GM12878 (cell line): ENCODE results near the gene INVS. TPM values are rescaled to one million over a fixed set of nuclear protein-coding genes. Genes with fewer than 3 reads are reported as not detected.

ENCODE experiments used
- ATAC-seq: fragments of 200-7000 bp; cut with Tn5 transposase; 3 replicates; pipeline ENCODE4 v1.9.1; 2020; ENCODE audit warnings: mild to moderate bottlenecking, moderate library complexity
- BruUV-seq: library from RNA; stranded (reverse); fragments of 400-500 nt; replicated peaks from 2 replicates; lab custom pipeline; 2021; lab: Mats Ljungman, UMichigan
- CTCF ChIA-PET: fragments of 300-600 bp; sonication (Branson Sonifier 250); formaldehyde crosslinking; extraction: SDS; loops from one replicate; lab custom pipeline; 2021; ENCODE audit warnings: inconsistent platforms; lab: Yijun Ruan, JAX
- POLR2A ChIA-PET: fragments of 350-600 bp; formaldehyde crosslinking; extraction: SDS; loops from one replicate; lab custom pipeline; 2021; ENCODE audit warnings: inconsistent platforms; lab: Charles Lee
- RAD21 ChIA-PET: fragments of 300-600 bp; sonication (Branson Sonifier 250); formaldehyde crosslinking; loops from one replicate; lab custom pipeline; 2023; ENCODE audit warnings: antibody characterized with exemption; ENCODE audit not compliant: unreplicated experiment; lab: Charles Lee
- SMC1A ChIA-PET: fragments of 300-600 bp; sonication (Branson Sonifier 250); formaldehyde crosslinking; loops from one replicate; lab custom pipeline; 2023; ENCODE audit not compliant: unreplicated experiment, uncharacterized antibody; lab: Charles Lee
- DNase-seq: peaks from one replicate; pipeline ENCODE4 v3.0.0-alpha.2; 2011; ENCODE audit warnings: low read depth, low spot score
- FAIRE-seq: peaks from 3 replicates; lab custom pipeline; 2011; peaks lifted over from hg19 to GRCh38; lab: Jason Lieb, UNC
- H2AFZ ChIP-seq: 2 replicates; pipeline ENCODE4 v1.6.0; 2011; ENCODE audit warnings: low read depth, low read length, control low read depth; ENCODE audit not compliant: control insufficient read depth
- H3K27ac ChIP-seq: 2 replicates; pipeline ENCODE4 v1.5.1; 2011; ENCODE audit warnings: control low read depth; ENCODE audit not compliant: control insufficient read depth, insufficient read depth
- H3K27me3 ChIP-seq, 2 experiments: replicated peaks in 1 of 2; 2 replicates each; pipeline versions ENCODE4 v1.6.0 to v1.6.1; 2011; ENCODE audit warnings: low read length in 1 of 2; ENCODE audit not compliant: control insufficient read depth in 2 of 2, insufficient read depth in 2 of 2
- H3K36me3 ChIP-seq, 2 experiments: 2 replicates each; pipeline ENCODE4 v1.5.1; 2011; ENCODE audit warnings: low read length in 1 of 2; ENCODE audit not compliant: control insufficient read depth in 2 of 2, insufficient read depth in 2 of 2
- H3K4me1 ChIP-seq: 2 replicates; pipeline ENCODE4 v1.6.1; 2011; ENCODE audit warnings: mild to moderate bottlenecking, low read length, moderate library complexity, mixed read lengths; ENCODE audit not compliant: control insufficient read depth, insufficient read depth
- H3K4me2 ChIP-seq: 2 replicates; pipeline ENCODE4 v1.6.0; 2011; ENCODE audit warnings: control low read depth; ENCODE audit not compliant: control insufficient read depth, insufficient read depth
- H3K4me3 ChIP-seq: fragments of 200-600 bp; sonication (generic); 2 replicates; pipeline ENCODE4 v1.5.1; 2016
- H3K79me2 ChIP-seq: 2 replicates; pipeline ENCODE4 v1.6.0; 2011; ENCODE audit warnings: low read length; ENCODE audit not compliant: control insufficient read depth, insufficient read depth
- H3K9ac ChIP-seq: 2 replicates; pipeline ENCODE4 v1.8.0; 2011; ENCODE audit warnings: low read length, control low read depth, mixed read lengths; ENCODE audit not compliant: control insufficient read depth, insufficient read depth
- H3K9me3 ChIP-seq: replicated peaks from 3 replicates; pipeline ENCODE4 v1.5.1; 2011; ENCODE audit warnings: mild to moderate bottlenecking, low read length; ENCODE audit not compliant: control insufficient read depth, insufficient read depth
- H4K20me1 ChIP-seq: 2 replicates; pipeline ENCODE4 v1.6.0; 2011; ENCODE audit not compliant: control insufficient read depth, insufficient read depth
- ATF2 ChIP-seq: IDR thresholded peaks from 2 replicates; pipeline ENCODE4 v1.6.1; 2012; ENCODE audit warnings: low read length, inconsistent platforms
- CBX3 ChIP-seq: fragments of 200-600 bp; sonication (generic); IDR thresholded peaks from 2 replicates; pipeline ENCODE4 v1.6.1; 2016; ENCODE audit warnings: low read depth, borderline replicate concordance
- E2F8 ChIP-seq: fragments of 450-650 bp; IDR thresholded peaks from 2 replicates; pipeline ENCODE4 v1.6.1; 2018; ENCODE audit warnings: mild to moderate bottlenecking, low read depth, moderate library complexity; ENCODE audit not compliant: partially characterized antibody
- EED ChIP-seq: sonication (generic); IDR thresholded peaks from 2 replicates; pipeline ENCODE4 v1.6.1; 2016; ENCODE audit warnings: antibody characterized with exemption, low read depth
- HCFC1 ChIP-seq: fragments of 150-350 bp; IDR thresholded peaks from 2 replicates; pipeline ENCODE4 v1.6.1; 2014; ENCODE audit warnings: low read length
- IRF3 ChIP-seq: fragments of 450-650 bp; IDR thresholded peaks from 2 replicates; pipeline ENCODE4 v1.6.1; 2014; ENCODE audit warnings: mild to moderate bottlenecking
- JUND ChIP-seq: IDR thresholded peaks from 2 replicates; pipeline ENCODE4 v1.6.1; 2012; ENCODE audit warnings: low read depth, mild to moderate bottlenecking, low read length, improper control_type of control experiment, moderate library complexity
- NRF1 ChIP-seq: conservative IDR thresholded peaks from 2 replicates; pipeline ENCODE4 v1.6.1; 2011; ENCODE audit warnings: mild to moderate bottlenecking, low read depth, low read length, improper control_type of control experiment
- PML ChIP-seq: IDR thresholded peaks from 2 replicates; pipeline ENCODE4 v1.6.1; 2012; ENCODE audit warnings: low read length, inconsistent platforms
- POLR2AphosphoS5 ChIP-seq: IDR thresholded peaks from 2 replicates; pipeline ENCODE4 v1.6.1; 2011; ENCODE audit warnings: mild to moderate bottlenecking, low read length, inconsistent platforms
- RELA ChIP-seq: fragments of 450-650 bp; IDR thresholded peaks from 2 replicates; pipeline ENCODE4 v1.8.0; 2014; ENCODE audit warnings: borderline replicate concordance; ENCODE audit not compliant: partially characterized antibody
- RELB ChIP-seq: fragments of 450-650 bp; IDR thresholded peaks from 2 replicates; pipeline ENCODE4 v1.6.1; 2017; ENCODE audit warnings: low read depth, mild to moderate bottlenecking, moderate library complexity
- SIN3A ChIP-seq: IDR thresholded peaks from 2 replicates; pipeline ENCODE4 v1.6.1; 2012; ENCODE audit warnings: low read depth, low read length, improper control_type of control experiment
- SIX5 ChIP-seq: IDR thresholded peaks from 2 replicates; pipeline ENCODE4 v1.6.1; 2011; ENCODE audit warnings: mild to moderate bottlenecking, low read depth, low read length, moderate library complexity; ENCODE audit not compliant: severe bottlenecking
- SRF ChIP-seq, 2 experiments: IDR thresholded peaks; 2 replicates each; pipeline ENCODE4 v1.6.1; 2011; ENCODE audit warnings: low read depth in 2 of 2, low read length in 2 of 2, mild to moderate bottlenecking in 1 of 2, moderate library complexity in 1 of 2
- ZNF24 ChIP-seq: fragments of 450-650 bp; IDR thresholded peaks from 2 replicates; pipeline ENCODE4 v1.6.1; 2017; ENCODE audit warnings: antibody characterized with exemption, mild to moderate bottlenecking
- ZNF622 ChIP-seq: fragments of 450-650 bp; IDR thresholded peaks from 2 replicates; pipeline ENCODE4 v1.6.1; 2017; ENCODE audit warnings: mild to moderate bottlenecking, inconsistent platforms
- WGBS: methylation state at CpG from one replicate; pipeline ENCODE4 v1.1.6; 2016; ENCODE audit warnings: low lambda C conversion rate; ENCODE audit not compliant: insufficient replicate concordance, insufficient coverage; ENCODE audit errors: missing lambda C conversion rate; 5-methylcytosine and 5-hydroxymethylcytosine counted together
- in situ Hi-C: fragments of 300-500 bp; cut with MboI; formaldehyde crosslinking; loops from 9 replicates; pipeline ENCODE4 v1.14.3; 2018; ENCODE audit warnings: mixed read lengths
- intact Hi-C: fragments of 100-400 bp; cut with micrococcal nuclease; formaldehyde crosslinking; loops from one replicate; pipeline ENCODE4 v1.14.2; 2022; ENCODE audit not compliant: unreplicated experiment
- polyA plus RNA-seq, 11 experiments: library from polyadenylated mRNA; depleted of rRNA in 4 of 11; unstranded in 6 of 11; stranded (reverse) in 5 of 11; fragments of >200 nt; fragmentation: Nextera tagmentation in 4 of 11; fragmentation: Illumina TruSeq in 1 of 11; extraction: Ambion mirVana in 4 of 11; extraction: Trizol in 1 of 11; gene quantifications; 1 replicate in 1 of 11; 2 replicates in 10 of 11; pipeline versions ENCODE4 v1.2.1 to v1.2.3, GENCODE V29; 2011 to 2016; ENCODE audit warnings: inconsistent platforms in 2 of 11, missing spikeins in 2 of 11, low read depth in 1 of 11
- total RNA-seq, 4 experiments: library from RNA; depleted of rRNA in 3 of 4; stranded (reverse); fragments of >200 nt in 3 of 4; fragmentation: Illumina TruSeq in 1 of 4; extraction: Trizol in 1 of 4; gene quantifications; 2 replicates each; pipeline versions ENCODE4 v1.2.1 to v1.2.3, GENCODE V29; 2013 to 2021

The INVS gene
- total and polyA plus RNA-seq, 10 of the 15 experiments (the other 5 are each of a cell fraction or from before 2014, with no cell fraction given) = 0.93 to 20.8 (median 13.2) TPM

- SMC1A ChIA-PET = no interaction called here
- CTCF ChIA-PET = no interaction called here
- no peaks in the 10 kb centered on the region for H3K27me3 ChIP-seq
- H3K4me1 ChIP-seq = no peaks in the 10 kb centered on the region
- H3K9me3 ChIP-seq = no peaks in the 10 kb centered on the region
- POLR2A ChIA-PET = no interaction called here
- no peaks in the 10 kb centered on the region; a peak in 1 of 4 replicates for H3K36me3 ChIP-seq
- no peak overlapping the region for H3K4me2 ChIP-seq
- no peak overlapping the region for H3K27ac ChIP-seq
- TF ChIP-seq IRF3 (no peak), SIX5 (no peak), ATF2 (no peak), RELB (no peak), ZNF24 (no peak), NRF1 (no peak), RELA (no peak), HCFC1 (no peak), CBX3 (no peak), JUND (no peak), PML (no peak), EED (no peak), POLR2AphosphoS5 (no peak), SIN3A (no peak), SRF (IDR thresholded peaks at IDR 0.05; ENCODE audit: low read depth in 2 of 2, low read length in 2 of 2) (no peak), ZNF622 (no peak), E2F8 (no peak)
- TF ChIP-seq, all 136 proteins: peak for 0
- no peak overlapping the region for H2AFZ ChIP-seq
- no peak for DNase-seq
- FAIRE-seq = no peak
- in situ Hi-C loops = no loop called here
- no TSS peak for BruUV-seq
- H3K9ac ChIP-seq = no peak overlapping the region
- no peaks in the 10 kb centered on the region for H4K20me1 ChIP-seq
- H3K79me2 ChIP-seq = peaks cover 9% of the 10 kb centered on the region
- 98% methylated on average over 4 of the region's 4 CpGs for WGBS
- ATAC-seq = no peak
- RAD21 ChIA-PET = no interaction called here
- no peak overlapping the region for H3K4me3 ChIP-seq
- intact Hi-C loops = no loop called here
Observed at GRCh38 chr9:100104314-100104713, 5.3 kb downstream of the INVS start.
